GM11168 (cell line): ENCODE measurements around the gene ZNF777.
"Not testable (repeated sequence)": the region's sequence is repeated elsewhere in the genome, so short reads cannot be mapped to it uniquely, and the experiment has no call there.

Source experiments
- in situ Hi-C: fragments of 300-500 bp; cut with MboI; formaldehyde crosslinking; loops from one replicate; pipeline ENCODE4 v1.12.0; 2022; ENCODE audit warnings: low sequenced_read_pairs; ENCODE audit not compliant: unreplicated experiment

The ZNF777 gene

GRCh38 chr7:149422162-149422913 is 38.5 kb downstream of the ZNF777 start:
- in situ Hi-C loops, result no loop called here

- in situ Hi-C loops, result no loop called here
These were observed 40.9 kb downstream of the ZNF777 start for GRCh38 chr7:149420006-149420405.

GRCh38 chr7:149415391-149416071 is 45.3 kb downstream of the ZNF777 start:
- in situ Hi-C loops, result no loop called here

- in situ Hi-C loops, result no loop called here
These were observed 46.0 kb downstream of the ZNF777 start for GRCh38 chr7:149414745-149415390.

- in situ Hi-C loops, result no loop called here
These were observed 46.7 kb downstream of the ZNF777 start for GRCh38 chr7:149414171-149414570.

- in situ Hi-C loops, result not testable (repeated sequence)
These were observed 47.8 kb downstream of the ZNF777 start for GRCh38 chr7:149413083-149413482.

- in situ Hi-C loops, result no loop called here
These were observed 51.0 kb downstream of the ZNF777 start for GRCh38 chr7:149409895-149410294.

- in situ Hi-C loops, result no loop called here
These were observed 56.0 kb downstream of the ZNF777 start for GRCh38 chr7:149404825-149405224.

- in situ Hi-C loops, result no loop called here
These were observed 56.5 kb downstream of the ZNF777 start for GRCh38 chr7:149404396-149404795.

- in situ Hi-C loops, result no loop called here
These were observed 62.6 kb downstream of the ZNF777 start for GRCh38 chr7:149398195-149398820.

- in situ Hi-C loops, result no loop called here
These were observed 63.3 kb downstream of the ZNF777 start for GRCh38 chr7:149397470-149398043.

GRCh38 chr7:149388550-149389335 is 72.1 kb downstream of the ZNF777 start:
- in situ Hi-C loops, result not testable (repeated sequence)

- in situ Hi-C loops, result not testable (repeated sequence)
These were observed 74.3 kb downstream of the ZNF777 start for GRCh38 chr7:149386514-149386913.

GRCh38 chr7:149385195-149385950 is 75.5 kb downstream of the ZNF777 start:
- in situ Hi-C loops, result no loop called here
